LNCaP clone FGC (cell line): ENCODE measurements around the gene TEX12.

Experiments
- DNase-seq: peaks from one replicate; pipeline ENCODE4 v3.0.0-alpha.2; 2011; ENCODE audit warnings: low read depth
- H3K4me3 ChIP-seq: 2 replicates; pipeline ENCODE4 v1.5.1; 2011; ENCODE audit warnings: mild to moderate bottlenecking, low read depth, low read length, control low read depth
- CTCF ChIP-seq: IDR thresholded peaks from 2 replicates; pipeline ENCODE4 v1.5.1; 2012; ENCODE audit warnings: mild to moderate bottlenecking; ENCODE audit not compliant: control insufficient read depth, insufficient read depth; ENCODE audit errors: extremely low read depth

The TEX12 gene

DNA sequence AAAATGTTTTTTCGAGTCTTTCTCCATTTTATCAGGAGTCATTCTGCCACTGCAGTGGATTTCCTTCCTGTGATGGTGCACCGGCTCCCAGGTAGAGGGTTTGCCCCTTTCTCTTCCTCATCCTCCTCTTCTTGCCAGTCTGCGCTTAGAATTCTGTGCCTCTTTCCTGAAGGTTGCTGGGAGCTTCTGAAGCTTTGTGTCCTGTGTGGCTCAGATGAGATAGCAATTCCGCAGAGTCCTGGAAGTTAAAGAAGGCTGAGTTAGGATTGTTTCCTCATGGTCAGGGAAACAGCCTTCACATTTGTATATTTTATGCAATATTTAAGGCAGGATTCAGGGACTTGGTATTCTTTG, 8.4 kb downstream of the TEX12 start:
- DNase-seq = no peak
- no peak for TF ChIP-seq CTCF
- H3K4me3 ChIP-seq = peak overlapping the region; percentile 30

GRCh38 chr11:112176077-112176476, 8.9 kb downstream of the TEX12 start:
- no peak for DNase-seq

DNA sequence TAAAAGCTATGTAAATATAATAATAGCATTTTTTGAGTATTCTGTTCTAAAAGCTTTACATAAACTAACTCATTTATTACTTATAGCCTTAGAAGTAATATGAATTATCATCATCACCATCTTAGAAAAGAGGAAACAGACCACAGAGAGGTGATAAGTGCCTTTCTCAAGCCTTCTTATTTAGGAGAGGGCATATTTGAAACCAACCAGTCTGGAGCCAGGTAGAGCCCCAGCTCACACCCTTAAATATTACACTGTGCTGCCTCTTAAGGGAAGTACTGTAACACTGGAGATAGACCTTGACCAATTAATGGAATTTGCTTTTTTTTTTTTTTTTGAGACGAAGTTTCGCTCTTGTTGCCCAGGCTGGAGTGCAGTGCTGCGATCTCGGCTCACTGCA, 10.4 kb downstream of the TEX12 start:
- no peak for DNase-seq
- no peak overlapping the region for H3K4me3 ChIP-seq
- no peak for TF ChIP-seq CTCF

More at GRCh38 chr11:112176077-112176476, 8.9 kb downstream of the TEX12 start:
- TF ChIP-seq CTCF = no peak
- no peak overlapping the region for H3K4me3 ChIP-seq

DNA sequence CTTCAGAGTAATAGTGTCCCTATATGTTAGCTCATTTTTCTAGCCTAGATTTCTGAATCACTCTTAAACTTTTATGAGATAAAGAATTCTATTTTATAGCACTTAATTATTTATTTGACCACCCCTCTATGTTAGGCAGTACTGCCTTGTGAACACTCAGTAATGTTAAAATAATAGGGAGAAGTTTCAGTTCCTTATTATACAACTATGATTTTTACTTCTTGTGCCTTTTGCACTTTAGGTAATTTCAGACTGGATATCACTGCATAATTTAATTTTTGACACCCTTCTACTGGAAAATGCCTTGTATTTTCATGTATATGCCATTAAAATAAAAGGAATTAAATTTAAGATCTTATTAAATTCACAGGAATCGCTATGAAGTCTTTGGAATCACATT, 11.3 kb downstream of the TEX12 start:
- no peak for DNase-seq
- no peak overlapping the region for H3K4me3 ChIP-seq
- TF ChIP-seq CTCF = no peak

DNA sequence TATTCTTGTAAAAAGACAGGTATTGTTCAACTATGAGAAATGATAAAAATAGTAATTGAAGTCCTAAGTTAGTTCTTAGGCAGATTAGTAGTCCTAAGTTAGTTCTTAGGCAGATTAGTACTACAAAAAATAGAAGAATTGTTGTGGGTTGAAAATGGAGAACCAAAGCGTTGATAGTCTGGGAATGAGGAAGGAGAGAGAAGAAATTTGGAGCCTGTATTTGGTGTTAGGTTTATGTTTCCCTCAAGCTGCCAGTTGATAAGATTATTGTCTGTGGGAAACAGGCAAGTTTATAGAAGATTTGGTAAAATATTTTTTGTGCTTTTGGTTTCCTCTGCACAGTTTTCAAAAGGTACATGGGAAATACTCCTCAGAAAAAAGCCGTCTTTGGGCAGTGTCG, 11.8 kb downstream of the TEX12 start:
- H3K4me3 ChIP-seq = no peak overlapping the region
- no peak for DNase-seq
- TF ChIP-seq CTCF = no peak

- no peak for TF ChIP-seq CTCF
- DNase-seq = no peak
- no peak overlapping the region for H3K4me3 ChIP-seq
These were observed 12.4 kb downstream of the TEX12 start for GRCh38 chr11:112179601-112180000.

DNA sequence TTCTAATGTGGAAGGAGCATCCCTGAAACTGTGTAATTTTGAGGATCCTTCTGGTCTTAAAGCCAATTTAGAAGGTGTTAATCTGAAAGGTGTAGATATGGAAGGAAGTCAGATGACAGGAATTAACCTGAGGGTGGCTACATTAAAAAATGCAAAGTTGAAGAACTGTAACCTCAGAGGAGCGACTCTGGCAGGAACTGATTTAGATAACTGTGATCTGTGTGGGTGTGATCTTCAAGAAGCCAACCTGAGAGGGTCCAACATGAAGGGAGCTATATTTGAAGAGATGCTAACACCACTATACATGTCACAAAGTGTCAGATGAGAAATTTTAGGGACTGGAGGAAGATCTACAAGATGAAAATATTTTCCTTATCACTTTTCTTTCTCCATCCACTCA, 15.7 kb downstream of the TEX12 start:
- no peak for DNase-seq
- no peak for TF ChIP-seq CTCF
- no peak overlapping the region for H3K4me3 ChIP-seq
